ENCODE results near the gene SCGB1D1. TPM values are rescaled to one million over a fixed set of nuclear protein-coding genes. Genes with fewer than 3 reads are reported as not detected.

The SCGB1D1 gene
- not detected in 2 replicates for total RNA-seq

DNA sequence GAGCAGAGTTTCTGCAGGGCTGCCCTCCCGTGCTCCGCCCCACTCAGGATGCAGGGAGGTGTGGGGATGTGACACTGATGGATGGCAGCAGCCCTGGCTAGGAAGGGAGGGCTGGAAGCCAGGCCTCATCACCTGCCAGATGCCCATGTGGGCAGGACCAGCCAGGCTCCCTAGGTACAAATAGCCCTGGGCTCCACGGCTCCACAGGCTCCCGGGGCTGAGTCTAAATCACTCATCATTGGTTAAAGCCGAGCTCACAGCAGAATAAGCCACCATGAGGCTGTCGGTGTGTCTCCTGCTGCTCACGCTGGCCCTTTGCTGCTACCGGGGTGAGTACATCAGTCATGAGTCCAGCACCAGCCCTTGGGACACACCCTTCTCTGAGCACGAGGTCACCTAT lies at the start of gene SCGB1D1:
TSS of gene SCGB1D1 (plus strand) at position 206 of the 400 bp plus-strand sequence. CDS start at position 275, 69 bp downstream.

DNA sequence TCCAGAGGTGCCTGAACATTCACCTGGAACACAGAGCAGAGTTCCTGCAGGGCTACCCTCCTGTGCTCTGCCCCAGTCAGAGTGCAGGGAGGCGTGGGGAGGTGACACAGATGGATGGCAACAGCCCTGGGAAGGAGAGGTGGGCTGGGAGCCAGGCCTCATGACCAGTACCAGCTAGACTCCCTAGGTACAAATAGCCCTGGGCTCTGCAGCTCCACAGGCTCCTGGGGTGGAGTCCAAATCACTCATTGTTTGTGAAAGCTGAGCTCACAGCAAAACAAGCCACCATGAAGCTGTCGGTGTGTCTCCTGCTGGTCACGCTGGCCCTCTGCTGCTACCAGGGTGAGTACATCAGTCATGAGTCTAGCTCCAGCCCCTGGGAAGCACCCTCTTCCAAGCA lies 52.0 kb downstream of the SCGB1D1 start, which contains the start of gene SCGB1D2:
TSS of gene SCGB1D2 (plus strand) at position 219 of the 400 bp plus-strand sequence. CDS start at position 288, 69 bp downstream.

Other genes starting within 250 kb of the SCGB1D1 start
- under 0.01 and 0.11 TPM in 2 replicates for gene BEST1, start 239.9 kb upstream of the SCGB1D1 start, total RNA-seq
- gene FTH1, start 222.6 kb upstream of the SCGB1D1 start, total RNA-seq, result 180 and 397 TPM in 2 replicates
- 19.6 and 27.8 TPM in 2 replicates for gene INCENP, start 66.2 kb upstream of the SCGB1D1 start, total RNA-seq
- gene SCGB2A1, start 18.5 kb downstream of the SCGB1D1 start, total RNA-seq, result not detected in 2 replicates
- not detected in 2 replicates for gene SCGB1D2, start 52.0 kb downstream of the SCGB1D1 start, total RNA-seq
- gene SCGB2A2, start 79.9 kb downstream of the SCGB1D1 start, total RNA-seq, result not detected in 2 replicates
- not detected in 2 replicates for gene SCGB1D4, start 108.9 kb downstream of the SCGB1D1 start, total RNA-seq
- gene ASRGL1, start 147.2 kb downstream of the SCGB1D1 start, total RNA-seq, result not detected in 2 replicates
- gene SCGB1A1, start 228.8 kb downstream of the SCGB1D1 start, total RNA-seq, result not detected in 2 replicates